ENCODE results near the gene PITPNC1.
"Not testable (repeated sequence)": the region's sequence is repeated elsewhere in the genome, so short reads cannot be mapped to it uniquely, and the experiment has no call there.

Gene PITPNC1

DNA sequence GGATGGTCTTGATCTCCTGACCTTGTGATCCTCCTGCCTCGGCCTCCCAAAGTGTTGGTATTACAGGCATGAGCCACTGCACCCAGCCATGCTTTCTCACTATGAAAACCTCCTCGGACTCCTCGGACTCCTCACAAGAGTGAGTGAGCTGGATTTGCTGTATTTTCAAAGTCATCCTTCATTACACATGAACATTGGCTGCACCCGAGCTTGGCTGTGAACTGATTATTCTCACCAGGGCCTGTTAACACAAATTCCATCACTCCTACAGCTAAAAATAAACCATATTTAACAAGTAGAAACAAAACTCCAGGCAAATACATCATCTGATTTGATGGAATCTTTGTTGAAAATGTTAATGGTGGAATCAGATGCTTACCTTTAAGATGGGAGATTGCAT lies 50.3 kb downstream of the PITPNC1 start:
- in situ Hi-C loops (cut with HindIII; ENCODE audit: low sequenced_read_pairs), result loop anchor here (10.0 kb wide), 1 partner anchor 147 kb away; no protein-coding TSS in a partner anchor

DNA sequence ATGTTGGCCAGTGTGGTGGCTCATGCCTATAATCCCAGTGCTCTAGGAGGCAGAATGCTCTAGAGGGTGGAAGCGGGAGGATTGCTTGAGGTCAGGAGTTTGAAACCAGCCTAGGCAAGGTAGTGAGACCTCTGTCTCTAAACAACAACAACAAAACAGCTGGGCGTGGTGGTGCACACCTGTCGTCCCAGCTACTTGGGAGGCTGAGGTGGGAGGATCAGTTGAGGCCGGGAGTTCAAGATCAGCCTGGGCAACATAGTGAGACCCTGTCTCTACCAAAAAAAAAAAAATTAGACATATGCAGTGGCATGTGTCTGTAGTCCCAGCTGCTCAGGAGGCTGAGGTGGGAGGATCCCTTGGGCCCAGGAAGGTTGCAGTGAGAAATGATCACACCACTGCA lies 53.4 kb downstream of the PITPNC1 start:
- in situ Hi-C loops (cut with HindIII; ENCODE audit: low sequenced_read_pairs), result not testable (repeated sequence)

DNA sequence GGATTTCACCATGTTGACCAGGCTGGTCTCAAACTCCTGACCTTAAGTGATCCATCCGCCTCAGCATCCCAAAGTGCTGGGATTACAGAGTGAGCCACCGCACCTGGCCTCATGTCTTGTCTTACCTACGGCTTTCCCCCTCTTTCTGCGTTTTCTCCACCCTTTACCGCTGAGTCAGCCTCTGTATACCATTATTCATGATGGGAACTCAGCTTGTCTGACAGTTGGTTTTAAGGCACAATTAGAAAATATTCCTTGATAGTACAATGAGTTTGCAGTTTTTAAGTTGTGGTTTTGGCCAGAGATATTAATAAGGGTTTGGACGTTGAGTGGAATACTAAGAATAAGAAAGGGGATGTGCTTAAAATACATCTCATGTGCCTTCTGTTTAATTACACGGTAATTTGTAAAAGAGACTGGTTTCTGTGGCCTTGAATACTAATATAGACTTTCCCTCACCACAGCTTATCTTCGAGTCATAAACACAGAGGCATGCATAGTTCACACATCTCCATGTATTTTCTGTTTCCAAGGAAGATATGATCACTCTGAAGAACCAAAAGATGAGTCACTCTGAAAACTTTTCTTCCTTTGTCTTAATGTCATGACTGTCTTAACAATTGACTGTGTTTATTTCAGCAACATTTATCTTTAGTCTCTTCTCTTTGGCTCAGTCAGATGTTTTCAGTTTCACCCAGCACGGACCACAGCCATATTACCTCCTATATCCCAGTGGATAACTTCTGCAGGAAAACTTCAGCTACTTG lies 54.4 kb downstream of the PITPNC1 start:
- in situ Hi-C loops (cut with HindIII; ENCODE audit: low sequenced_read_pairs), result no loop called here

DNA sequence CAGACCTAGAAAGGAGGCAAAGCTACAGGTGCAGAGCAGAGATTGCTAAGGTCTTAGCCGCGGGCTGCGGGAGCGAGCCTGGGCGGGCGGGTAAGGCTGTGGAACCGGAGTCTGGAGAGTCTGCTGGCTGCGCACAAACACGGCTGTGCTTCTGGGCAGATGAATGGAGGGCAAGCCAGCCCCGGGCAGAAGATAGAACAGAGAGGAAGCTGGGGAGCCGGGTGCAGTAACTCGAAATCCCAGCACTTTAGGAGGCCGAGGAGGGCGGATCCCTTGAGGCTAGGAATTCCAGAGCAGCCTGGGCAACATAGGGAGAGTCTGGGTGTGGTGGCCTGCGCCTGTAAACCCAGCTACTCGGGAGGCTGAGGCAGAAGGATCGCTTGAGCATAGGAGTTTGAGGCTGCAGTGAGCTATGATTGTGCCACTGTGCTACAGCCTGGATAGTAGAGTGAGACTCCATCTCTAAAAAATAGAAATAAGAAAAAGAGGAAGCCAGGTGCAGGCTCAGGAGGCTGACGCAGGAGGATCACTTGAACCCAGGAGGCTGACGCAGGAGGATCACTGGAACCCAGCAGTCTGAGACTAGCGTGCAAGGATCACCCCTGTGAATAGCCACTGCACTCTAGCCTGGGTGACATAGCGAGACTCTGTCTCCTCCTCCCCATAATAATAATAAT lies 56.3 kb downstream of the PITPNC1 start:
- in situ Hi-C loops (cut with HindIII; ENCODE audit: low sequenced_read_pairs), result no loop called here

DNA sequence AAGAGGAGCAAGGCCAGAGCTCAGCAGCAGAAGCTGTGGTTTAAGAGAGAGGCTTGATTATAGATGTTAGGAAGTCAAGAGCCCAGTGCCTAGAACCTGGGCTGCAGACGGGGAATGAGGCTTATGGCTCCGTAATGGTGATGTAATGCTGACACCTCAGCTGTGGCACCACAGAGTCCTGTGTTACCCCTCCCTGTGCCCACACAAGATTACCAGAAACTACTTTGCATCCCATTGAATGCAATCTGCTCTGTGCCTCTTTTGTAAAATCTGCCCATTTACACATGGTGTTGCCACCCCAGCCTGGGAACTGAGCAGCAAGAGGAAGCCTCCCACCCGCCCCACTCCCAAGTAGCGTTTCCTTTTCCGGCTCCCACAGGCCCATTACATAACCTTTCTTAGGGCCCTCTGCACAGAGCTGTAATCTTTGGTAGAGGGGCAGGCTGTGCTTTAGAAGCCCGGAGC lies 57.0 kb downstream of the PITPNC1 start:
- in situ Hi-C loops (cut with HindIII; ENCODE audit: low sequenced_read_pairs), result no loop called here

DNA sequence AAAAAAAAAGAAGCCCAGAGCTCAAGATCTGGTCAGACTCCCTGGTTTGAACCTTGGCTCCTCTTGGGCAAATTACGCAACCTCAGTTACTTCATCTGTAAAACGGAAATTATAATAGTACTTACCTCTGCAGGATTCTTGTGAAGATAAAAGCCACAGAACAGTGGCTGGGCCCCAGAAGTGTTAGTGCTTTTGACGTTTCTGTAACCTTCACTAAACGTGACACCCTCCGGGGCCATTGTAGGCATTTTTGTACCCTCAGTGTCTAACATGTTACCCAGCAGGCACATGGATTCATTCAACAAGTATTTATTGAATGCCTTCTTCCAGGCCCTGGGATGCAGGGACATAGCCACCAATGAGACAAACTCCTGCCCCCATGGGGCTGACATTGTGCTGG lies 58.0 kb downstream of the PITPNC1 start:
- in situ Hi-C loops (cut with HindIII; ENCODE audit: low sequenced_read_pairs), result no loop called here

DNA sequence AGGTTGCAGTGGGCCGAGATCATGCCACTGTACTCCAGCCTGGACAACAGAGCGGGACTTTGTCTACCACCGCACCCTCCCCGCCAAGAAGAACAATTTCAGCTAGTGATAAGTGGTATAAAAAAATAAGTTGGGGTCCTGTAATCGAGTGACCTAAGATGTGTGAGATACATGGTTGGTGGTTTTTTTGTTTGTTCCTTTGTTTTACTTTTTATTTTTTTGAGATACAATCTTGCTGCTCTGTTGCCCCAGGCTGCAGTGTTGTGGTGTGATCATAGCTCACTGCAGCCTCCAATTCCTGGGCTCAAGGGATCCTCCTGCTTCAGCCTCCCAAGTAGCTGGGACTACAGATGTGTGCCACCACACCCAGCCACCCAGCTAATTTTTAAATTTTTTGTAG lies 58.7 kb downstream of the PITPNC1 start:
- in situ Hi-C loops (cut with HindIII; ENCODE audit: low sequenced_read_pairs), result no loop called here

DNA sequence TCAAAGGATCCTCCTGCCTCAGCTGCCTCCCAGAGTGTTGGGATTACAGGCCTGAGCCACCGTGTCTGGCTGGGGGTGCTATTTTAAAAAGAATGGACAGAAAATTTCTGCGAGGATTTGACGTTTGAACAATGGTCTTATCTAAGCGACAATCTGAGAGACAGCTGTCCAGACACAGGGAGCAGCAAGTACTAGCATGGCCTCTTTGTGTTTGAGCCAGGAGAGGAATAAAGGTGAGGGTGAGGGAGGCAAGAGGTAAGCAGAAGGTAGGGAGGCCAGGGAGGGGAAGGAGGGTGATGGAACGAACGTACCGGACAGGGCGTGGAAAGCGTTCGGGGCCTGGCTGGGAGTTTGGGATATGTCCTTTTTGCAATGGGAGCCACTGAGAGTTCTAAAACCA lies 59.2 kb downstream of the PITPNC1 start:
- in situ Hi-C loops (cut with HindIII; ENCODE audit: low sequenced_read_pairs), result no loop called here

DNA sequence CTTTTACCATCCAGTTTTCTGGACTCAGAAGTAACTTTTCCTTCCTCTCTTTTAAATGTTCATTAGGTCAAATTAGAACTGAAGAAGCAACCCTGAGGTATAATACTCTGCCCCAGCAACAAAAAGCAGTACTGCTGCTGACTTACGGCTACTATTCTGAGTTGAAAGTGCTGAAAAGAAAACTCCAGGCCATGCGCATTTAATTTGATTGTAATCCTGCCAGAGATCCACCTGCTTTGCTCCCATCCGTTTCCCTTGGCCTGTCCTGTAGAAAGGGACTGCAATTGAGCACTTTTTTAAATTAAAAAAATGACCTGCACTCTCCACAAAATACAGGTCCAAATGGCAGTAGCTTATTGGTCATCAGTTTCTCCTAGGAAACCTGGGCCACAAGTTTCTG lies 61.6 kb downstream of the PITPNC1 start:
- in situ Hi-C loops (cut with HindIII; ENCODE audit: low sequenced_read_pairs), result no loop called here

DNA sequence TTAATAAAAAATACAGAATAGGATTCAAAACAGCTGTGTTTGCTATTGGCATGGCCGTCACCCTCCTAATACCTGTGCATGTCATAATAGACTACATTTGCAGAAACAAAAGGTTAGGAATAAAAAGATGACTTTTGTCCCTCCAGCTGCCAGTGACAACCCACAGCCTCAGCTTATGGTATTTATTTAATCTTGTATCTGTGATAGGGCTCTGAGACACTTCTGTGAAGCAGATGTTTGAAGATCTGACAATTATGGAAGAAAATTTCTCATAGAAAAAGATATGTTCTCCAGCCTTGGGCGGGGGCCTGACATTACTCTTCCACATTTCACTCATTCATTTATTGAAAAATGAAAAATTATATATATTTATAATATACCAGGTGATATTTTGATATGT lies 62.2 kb downstream of the PITPNC1 start:
- in situ Hi-C loops (cut with HindIII; ENCODE audit: low sequenced_read_pairs), result no loop called here

DNA sequence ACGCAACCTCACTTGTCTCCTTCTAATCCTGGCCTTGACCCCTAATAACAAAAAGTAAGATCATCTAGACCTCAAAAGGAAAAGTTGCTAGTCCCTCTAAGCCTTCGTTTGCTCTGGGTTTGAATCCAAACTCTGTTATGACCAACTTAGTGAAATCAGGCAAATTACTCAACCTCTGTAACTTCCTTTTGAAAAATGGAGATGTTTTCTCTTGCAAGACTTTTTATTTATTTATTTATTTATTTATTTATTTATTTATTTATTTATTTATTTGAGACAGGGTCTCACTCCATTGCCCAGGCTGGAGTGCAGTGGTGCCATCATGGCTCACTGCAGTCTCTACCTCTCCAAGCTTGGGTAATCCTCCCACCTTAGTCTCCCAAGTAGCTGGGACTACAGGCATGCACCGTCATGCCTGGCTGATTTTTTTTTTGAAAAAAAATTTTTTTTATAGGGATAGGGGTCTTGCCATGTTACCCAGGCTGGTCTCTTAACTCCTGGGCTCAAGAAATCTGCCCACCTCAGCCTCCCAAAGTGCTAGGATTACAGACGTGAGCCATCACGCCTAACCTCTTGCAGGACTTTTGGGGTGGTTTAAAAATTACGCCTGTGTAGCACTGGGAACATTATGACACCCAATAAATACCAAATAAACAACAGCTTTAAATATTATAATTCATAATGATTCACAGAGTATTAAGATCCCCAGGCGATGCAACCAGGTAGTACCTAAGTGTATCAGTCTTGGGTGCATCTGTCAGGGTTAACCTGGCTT lies 63.4 kb downstream of the PITPNC1 start:
- in situ Hi-C loops (cut with HindIII; ENCODE audit: low sequenced_read_pairs), result no loop called here

DNA sequence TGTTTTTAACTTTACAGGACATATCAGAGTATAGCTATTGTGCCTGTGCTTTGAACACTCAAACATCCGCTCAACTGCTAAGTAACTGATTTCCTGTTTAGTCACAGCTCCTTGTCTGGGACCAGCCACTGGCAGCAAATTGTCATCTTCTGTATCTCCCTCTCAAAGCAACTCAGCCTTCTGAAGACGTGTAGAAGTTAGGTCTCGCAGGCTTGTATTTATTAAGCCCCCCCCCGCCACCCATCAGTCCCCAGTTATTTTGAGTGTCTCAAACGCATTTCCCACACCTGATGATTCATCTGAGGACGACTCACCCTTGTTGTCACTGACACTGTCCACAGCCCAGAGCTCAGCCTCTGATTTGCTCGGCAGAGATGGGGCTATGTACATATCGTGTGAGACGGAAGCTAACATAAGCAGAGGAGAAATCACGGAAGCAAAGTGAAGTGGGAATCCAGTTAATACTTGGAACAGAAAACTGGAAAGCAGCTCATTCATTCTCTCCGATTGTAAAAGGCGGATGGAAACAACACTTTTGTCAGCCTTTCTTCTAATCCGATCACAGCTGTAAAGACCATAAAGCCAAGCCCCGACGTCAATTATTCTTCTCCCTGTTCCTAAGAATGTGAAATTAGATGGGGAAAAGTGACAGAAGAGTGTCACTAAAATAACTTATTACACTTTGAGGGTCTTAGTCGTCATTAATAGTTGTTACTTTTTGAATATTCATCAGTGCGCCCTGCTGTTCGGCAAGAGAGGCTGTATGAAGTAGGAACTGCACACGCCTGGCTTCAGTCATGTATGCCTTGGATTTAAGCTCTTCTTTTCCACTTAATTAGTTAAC lies 64.2 kb downstream of the PITPNC1 start:
- in situ Hi-C loops (cut with HindIII; ENCODE audit: low sequenced_read_pairs), result no loop called here

DNA sequence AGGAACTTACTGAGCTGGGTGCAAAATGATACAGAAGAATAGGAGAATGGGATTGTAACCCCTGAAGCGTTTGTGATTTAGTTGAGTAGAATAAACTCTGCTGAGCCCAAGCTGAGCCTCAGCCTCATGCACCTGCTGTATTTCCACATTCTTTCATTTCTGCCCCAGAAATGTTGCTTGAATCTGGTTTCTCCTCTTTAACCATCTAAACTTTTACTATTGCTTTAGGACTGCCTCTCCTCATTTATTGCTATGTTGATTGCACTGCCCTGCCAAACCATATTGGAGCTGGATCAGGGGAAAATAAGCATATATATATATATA lies 64.8 kb downstream of the PITPNC1 start:
- in situ Hi-C loops (cut with HindIII; ENCODE audit: low sequenced_read_pairs), result no loop called here

DNA sequence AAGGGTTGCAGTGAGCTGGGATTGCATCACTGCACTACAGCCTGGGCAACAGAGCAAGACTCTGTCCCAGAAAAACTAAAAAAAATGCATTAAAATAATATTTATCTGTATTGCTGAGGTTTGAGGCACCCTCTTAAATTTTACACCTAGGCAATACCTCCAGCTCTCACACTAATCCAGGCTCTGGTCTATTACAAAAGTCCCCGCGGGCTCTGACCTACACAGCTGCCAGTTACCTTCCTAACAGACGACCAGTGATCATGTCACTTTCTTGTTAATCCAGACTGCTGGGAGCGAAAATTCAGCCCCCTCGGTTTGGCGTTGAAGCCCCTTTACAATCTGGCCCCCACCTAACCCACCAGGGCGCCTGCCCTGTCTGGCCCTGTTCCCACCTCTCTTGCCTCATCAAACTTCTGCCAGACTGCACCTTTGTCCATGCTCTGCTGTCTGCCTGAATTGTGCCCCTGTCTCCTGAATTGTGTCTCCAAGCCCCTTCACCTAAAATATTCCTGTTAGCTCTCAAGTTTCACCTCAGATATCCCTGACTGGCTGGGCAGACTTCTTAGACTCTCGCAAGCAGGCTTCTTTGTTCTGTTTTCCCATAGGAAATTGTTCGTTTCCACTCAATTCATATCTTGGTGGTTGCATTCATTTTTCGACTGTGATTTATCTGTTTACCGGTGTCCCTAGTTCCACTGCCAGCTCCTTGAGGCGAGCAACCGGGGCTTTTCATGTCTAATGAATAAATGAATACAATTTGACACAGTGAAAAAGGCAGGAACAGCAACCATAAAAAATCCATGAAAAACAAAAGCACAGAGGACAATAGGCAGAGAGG lies 65.9 kb downstream of the PITPNC1 start:
- in situ Hi-C loops (cut with HindIII; ENCODE audit: low sequenced_read_pairs), result no loop called here

DNA sequence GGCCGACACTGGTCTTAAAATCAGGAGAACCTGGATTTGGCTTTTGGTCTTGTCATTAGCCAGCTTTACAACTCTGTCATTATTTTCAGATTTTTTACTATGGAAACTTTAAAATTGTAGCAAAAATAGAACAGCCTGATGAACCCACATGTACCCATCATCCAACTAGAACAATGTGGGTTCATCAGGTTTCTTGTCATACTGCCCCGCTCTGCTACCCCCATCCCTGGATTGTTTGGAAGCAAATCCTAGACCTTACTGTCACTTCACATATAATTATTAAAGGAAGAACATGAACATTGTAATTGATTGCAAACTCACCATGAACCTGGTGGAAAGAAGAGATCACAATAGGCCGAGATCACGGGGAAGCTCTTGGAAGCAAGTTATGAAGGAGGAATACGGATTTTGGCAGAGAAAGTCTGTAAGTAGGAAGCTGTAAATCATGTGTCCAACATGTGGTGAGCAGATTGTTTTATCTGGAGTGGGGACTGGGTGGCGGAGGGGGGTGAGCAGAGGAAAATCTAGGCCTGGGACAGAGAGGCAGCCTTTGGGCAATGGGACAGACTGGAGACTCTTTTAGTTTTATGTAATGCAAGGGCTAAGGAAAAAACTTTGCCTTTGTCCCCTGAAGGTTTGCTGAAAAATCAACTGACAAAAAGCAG lies 67.0 kb downstream of the PITPNC1 start:
- in situ Hi-C loops (cut with HindIII; ENCODE audit: low sequenced_read_pairs), result no loop called here

DNA sequence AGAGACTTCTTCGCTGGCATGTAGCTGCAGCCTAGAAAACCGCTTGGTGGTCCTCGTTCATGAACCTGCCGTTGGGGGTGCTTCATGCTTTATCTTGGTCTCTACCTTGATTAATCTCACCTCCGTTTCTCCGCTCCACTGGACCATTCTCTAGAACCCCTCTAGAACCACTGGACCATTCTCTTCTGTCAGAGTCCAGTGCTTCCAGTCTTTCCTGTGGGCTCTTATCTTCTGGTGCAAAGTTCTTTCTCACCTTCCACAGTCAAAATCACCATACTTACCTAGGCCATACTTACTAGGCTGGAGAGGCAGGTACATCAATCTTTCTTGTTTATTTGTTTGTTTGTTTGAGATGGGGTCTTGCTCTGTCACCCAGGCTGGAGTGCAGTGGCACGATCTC lies 71.4 kb downstream of the PITPNC1 start:
- in situ Hi-C loops (cut with HindIII; ENCODE audit: low sequenced_read_pairs), result no loop called here

DNA sequence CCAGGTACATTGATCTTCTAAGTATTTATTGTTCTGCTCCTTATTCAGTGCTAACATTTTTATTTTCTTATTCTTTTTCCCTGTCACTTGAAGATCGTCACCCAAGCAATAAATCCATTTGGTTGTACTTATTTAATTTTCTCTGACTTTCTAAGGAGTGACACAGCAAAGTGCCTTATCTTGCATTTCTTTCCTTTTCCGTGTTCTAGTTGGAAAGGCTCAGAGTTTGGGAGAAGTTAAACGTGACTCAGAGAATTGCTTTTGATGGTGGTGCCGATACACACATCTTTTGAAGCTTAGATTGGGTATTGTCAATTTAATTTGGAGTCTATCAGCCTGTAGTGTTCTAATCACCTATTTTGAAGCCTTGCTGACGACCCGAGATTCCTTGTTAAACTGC lies 72.0 kb downstream of the PITPNC1 start:
- in situ Hi-C loops (cut with HindIII; ENCODE audit: low sequenced_read_pairs), result no loop called here

DNA sequence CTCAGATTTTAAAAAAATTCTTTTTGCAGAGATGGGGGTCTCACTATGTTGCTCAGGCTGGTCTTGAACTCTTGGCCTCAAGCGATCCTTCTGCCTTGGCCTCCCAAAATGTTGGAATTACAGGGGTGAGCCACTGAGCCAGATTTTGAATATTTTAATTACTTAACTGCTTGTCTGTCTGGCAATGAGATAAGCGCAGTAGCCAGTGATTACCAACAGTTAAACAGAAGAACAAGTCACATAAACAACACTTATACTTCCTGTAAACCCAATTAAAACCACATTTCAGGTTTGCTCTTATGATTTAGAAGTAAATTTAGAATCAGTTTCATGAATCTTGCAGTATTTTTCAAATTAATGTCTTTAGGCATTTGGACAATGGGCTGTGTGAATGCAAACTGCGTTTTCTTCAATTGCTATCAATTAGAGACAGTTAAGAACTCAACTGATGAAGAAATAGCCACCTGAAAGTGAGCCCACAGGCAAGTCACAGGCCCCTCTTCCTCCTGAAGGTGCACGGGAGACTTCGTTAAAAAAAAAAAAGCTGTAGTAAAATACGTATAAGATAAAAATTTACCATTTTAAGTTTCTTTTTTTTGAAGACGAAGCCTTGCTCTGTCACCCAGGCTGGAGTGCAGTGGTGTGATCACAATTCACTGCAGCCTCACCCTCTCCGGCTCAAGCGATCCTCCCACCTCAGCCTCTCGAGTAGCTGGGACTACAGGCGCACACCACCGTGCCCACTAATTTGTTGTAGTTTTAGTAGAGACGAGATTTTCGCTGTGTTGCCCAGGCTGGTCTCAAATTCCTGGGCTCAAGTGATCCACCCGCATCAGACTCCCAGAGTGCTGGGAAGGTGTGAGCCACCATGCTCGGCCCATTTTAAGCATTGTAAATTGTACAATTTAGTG lies 73.0 kb downstream of the PITPNC1 start:
- in situ Hi-C loops (cut with HindIII; ENCODE audit: low sequenced_read_pairs), result loop anchor here (5.0 kb wide), 2 partner anchors 37 to 82 kb away; no protein-coding TSS in a partner anchor

Data from endothelial cell of hepatic sinusoid (primary cell).